SK-N-SH treated with all-trans-retinoic acid at 6 μM for 48 hours (cell line): Measurements from ENCODE around the gene MRFAP1.
"Not testable (repeated sequence)": the region's sequence is repeated elsewhere in the genome, so short reads cannot be mapped to it uniquely, and the experiment has no call there.

Experiments
- ATAC-seq: fragments of 200-7000 bp; cut with Tn5 transposase; 3 replicates; pipeline ENCODE4 v1.9.1; 2020; ENCODE audit warnings: mild to moderate bottlenecking, moderate library complexity
- ARNTL ChIP-seq: fragments of 450-650 bp; formaldehyde crosslinking; IDR thresholded peaks from 2 replicates; pipeline ENCODE4 v1.5.0; 2020; ENCODE audit warnings: low read depth, mild to moderate bottlenecking, moderate library complexity, borderline replicate concordance
- BACH2 ChIP-seq: fragments of 250-450 bp; sonication (Bioruptor Pico); IDR thresholded peaks from 2 replicates; pipeline ENCODE4 v1.9.0; 2021; ENCODE audit warnings: mild to moderate bottlenecking, borderline replicate concordance
- CSDC2 ChIP-seq: fragments of 250-450 bp; sonication (Bioruptor Pico); IDR thresholded peaks from 2 replicates; pipeline ENCODE4 v1.5.0; 2020; ENCODE audit warnings: mild to moderate bottlenecking, moderate library complexity
- ESRRG ChIP-seq: fragments of 250-450 bp; sonication (Bioruptor Pico); IDR thresholded peaks from 2 replicates; pipeline ENCODE4 v1.6.1; 2021; ENCODE audit warnings: mild to moderate bottlenecking
- GLIS3 ChIP-seq: fragments of 250-450 bp; sonication (Bioruptor Pico); IDR thresholded peaks from 2 replicates; pipeline ENCODE4 v1.5.0; 2020; ENCODE audit warnings: mild to moderate bottlenecking, moderate library complexity
- PPARA ChIP-seq: fragments of 250-450 bp; sonication (Bioruptor Pico); IDR thresholded peaks from 2 replicates; pipeline ENCODE4 v1.5.0; 2020; ENCODE audit warnings: mild to moderate bottlenecking, borderline replicate concordance
- RARB ChIP-seq: fragments of 250-450 bp; sonication (Bioruptor Pico); IDR thresholded peaks from 2 replicates; pipeline ENCODE4 v1.8.0; 2021; ENCODE audit warnings: mild to moderate bottlenecking, moderate library complexity
- SNAI2 ChIP-seq: fragments of 250-450 bp; sonication (Bioruptor Pico); IDR thresholded peaks from 2 replicates; pipeline ENCODE4 v1.5.0; 2020; ENCODE audit warnings: mild to moderate bottlenecking, moderate library complexity
- TCF4 ChIP-seq: fragments of 250-450 bp; sonication (Bioruptor Pico); IDR thresholded peaks from 2 replicates; pipeline ENCODE4 v1.8.0; 2021; ENCODE audit warnings: mild to moderate bottlenecking, moderate library complexity, borderline replicate concordance
- TOX ChIP-seq: fragments of 250-450 bp; sonication (Bioruptor Pico); IDR thresholded peaks from 2 replicates; pipeline ENCODE4 v1.8.0; 2021; ENCODE audit warnings: mild to moderate bottlenecking, moderate library complexity, borderline replicate concordance
- ZC3H10 ChIP-seq: fragments of 250-450 bp; sonication (Bioruptor Pico); IDR thresholded peaks from 2 replicates; pipeline ENCODE4 v1.5.1; 2021; ENCODE audit warnings: mild to moderate bottlenecking, moderate library complexity
- ZFP3 ChIP-seq: fragments of 250-450 bp; sonication (Bioruptor Pico); IDR thresholded peaks from 2 replicates; pipeline ENCODE4 v1.5.0; 2020; ENCODE audit warnings: mild to moderate bottlenecking, moderate library complexity
- ZFP30 ChIP-seq: fragments of 450-650 bp; formaldehyde crosslinking; IDR thresholded peaks from 2 replicates; pipeline ENCODE4 v1.5.0; 2022; ENCODE audit warnings: mild to moderate bottlenecking, moderate library complexity
- ZNF565 ChIP-seq: fragments of 450-650 bp; formaldehyde crosslinking; conservative IDR thresholded peaks from 2 replicates; pipeline ENCODE4 v1.5.0; 2020; ENCODE audit warnings: low read depth, mild to moderate bottlenecking, moderate library complexity
- ZNF70 ChIP-seq: fragments of 450-650 bp; formaldehyde crosslinking; IDR thresholded peaks from 2 replicates; pipeline ENCODE4 v1.5.0; 2020; ENCODE audit warnings: mild to moderate bottlenecking, moderate library complexity
- ZNF8 ChIP-seq: fragments of 450-650 bp; formaldehyde crosslinking; IDR thresholded peaks from 2 replicates; pipeline ENCODE4 v1.5.0; 2020; ENCODE audit warnings: mild to moderate bottlenecking, moderate library complexity
- TF ChIP-seq, protein P1 (sequence below): fragments of 250-450 bp; sonication (Bioruptor Pico); IDR thresholded peaks from 2 replicates; pipeline ENCODE4 v1.5.1; 2021; ENCODE audit warnings: mild to moderate bottlenecking, moderate library complexity
- TF ChIP-seq, protein P2 (sequence below): fragments of 250-450 bp; sonication (Bioruptor Pico); IDR thresholded peaks from 2 replicates; pipeline ENCODE4 v1.5.1; 2020; ENCODE audit warnings: low read depth, mild to moderate bottlenecking, moderate library complexity
- TF ChIP-seq, protein P3 (sequence below): fragments of 250-450 bp; sonication (Bioruptor Pico); IDR thresholded peaks from 2 replicates; pipeline ENCODE4 v1.8.0; 2021; ENCODE audit warnings: low read depth, mild to moderate bottlenecking, moderate library complexity, borderline replicate concordance
- TF ChIP-seq, protein P4 (sequence below): fragments of 250-450 bp; sonication (Bioruptor Pico); IDR thresholded peaks from 2 replicates; pipeline ENCODE4 v1.8.0; 2020; ENCODE audit warnings: mild to moderate bottlenecking, moderate library complexity, borderline replicate concordance

MRFAP1 gene

DNA sequence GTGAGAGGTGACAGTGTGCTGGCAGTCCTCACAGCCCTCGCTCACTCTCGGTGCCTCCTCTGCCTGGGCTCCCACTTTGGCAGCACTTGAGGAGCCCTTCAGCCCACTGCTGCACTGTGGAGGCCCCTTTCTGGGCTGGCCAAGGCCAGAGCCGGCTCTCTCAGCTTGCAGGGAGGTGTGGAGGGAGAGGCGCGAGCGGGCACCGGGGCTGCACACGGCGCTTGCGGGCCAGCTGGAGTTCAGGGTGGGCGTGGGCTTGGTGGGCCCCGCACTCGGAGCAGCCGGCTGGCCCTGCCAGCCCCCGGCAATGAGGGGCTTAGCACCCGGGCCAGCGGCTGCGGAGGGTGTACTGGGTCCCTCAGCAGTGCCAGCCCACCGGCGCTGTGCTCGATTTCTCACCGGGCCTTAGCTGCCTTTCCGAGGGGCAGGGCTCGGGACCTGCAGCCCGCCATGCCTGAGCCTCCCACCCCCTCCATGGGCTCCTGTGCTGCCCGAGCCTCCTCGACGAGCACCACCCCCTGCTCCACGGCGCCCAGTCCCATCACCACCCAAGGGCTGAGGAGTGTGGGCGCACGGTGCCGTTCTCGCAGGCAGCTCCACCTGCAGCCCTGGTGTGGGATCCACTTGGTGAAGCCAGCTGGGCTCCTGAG, 32.2 kb downstream of the MRFAP1 start:
- not testable (repeated sequence) for ATAC-seq

DNA sequence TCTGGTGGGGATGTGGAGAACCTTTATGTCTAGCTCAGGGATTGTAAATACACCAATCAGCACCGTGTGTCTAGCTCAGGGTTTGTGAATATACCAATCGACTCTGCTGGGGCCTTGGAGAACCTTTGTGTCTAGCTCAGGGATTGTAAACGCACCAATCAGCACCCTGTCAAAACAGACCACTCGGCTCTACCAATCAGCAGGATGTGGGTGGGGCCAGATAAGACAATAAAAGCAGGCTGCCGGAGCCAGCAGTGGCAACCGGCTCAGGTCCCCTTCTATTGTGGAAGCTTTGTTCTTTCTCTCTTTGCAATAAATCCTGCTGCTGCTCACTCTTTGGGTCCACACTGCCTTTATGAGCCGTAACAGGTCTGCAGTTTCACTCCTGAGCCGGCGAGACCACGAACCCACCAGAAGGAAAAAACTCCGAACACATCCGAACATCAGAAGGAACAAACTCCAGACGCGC, 32.7 kb downstream of the MRFAP1 start:
- ATAC-seq: peak; percentile 55

DNA sequence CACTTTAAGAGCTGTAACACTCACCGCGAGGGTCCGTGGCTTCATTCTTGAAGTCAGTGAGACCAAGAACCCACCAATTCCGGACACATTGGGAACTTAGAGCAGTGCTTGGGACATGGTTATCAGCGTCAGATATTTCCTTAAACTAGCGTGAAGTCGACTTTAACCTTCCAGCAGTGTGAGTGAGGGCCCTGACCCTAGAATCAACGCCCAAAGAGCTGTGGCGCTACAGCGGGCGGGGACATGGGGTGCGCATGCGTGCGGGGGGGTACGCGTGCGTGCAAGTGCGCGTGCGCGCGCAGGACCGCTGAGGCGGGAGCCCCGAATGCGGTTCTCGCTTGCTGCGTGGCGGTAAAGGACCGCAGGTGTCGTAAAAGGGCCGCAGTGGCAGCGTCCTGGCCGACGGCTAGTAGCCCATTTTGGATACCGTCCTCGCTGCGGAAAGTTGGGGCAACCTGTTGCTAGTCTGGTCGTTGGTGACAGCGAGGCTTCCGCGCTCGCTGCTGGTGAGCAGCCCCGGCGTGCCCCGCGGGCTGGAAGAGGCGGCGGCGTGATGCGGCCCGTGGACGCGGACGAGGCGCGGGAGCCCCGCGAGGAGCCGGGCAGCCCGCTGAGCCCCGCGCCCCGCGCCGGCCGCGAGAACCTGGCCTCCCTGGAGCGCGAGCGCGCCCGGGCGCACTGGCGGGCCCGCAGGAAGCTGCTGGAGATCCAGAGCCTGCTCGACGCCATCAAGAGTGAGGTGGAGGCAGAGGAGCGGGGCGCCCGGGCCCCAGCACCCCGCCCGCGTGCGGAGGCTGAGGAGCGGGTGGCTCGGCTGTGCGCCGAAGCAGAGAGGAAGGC, 33.4 kb downstream of the MRFAP1 start:
- ATAC-seq: peak; percentile 89
- TF ChIP-seq ZC3H10 (CRISPR knock-in tag) (no peak), ZNF8 (CRISPR knock-in tag) (no peak), CSDC2 (CRISPR knock-in tag) (no peak)
- TF ChIP-seq, protein P1, sequence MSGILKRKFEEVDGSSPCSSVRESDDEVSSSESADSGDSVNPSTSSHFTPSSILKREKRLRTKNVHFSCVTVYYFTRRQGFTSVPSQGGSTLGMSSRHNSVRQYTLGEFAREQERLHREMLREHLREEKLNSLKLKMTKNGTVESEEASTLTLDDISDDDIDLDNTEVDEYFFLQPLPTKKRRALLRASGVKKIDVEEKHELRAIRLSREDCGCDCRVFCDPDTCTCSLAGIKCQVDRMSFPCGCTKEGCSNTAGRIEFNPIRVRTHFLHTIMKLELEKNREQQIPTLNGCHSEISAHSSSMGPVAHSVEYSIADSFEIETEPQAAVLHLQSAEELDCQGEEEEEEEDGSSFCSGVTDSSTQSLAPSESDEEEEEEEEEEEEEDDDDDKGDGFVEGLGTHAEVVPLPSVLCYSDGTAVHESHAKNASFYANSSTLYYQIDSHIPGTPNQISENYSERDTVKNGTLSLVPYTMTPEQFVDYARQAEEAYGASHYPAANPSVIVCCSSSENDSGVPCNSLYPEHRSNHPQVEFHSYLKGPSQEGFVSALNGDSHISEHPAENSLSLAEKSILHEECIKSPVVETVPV: no peak

DNA sequence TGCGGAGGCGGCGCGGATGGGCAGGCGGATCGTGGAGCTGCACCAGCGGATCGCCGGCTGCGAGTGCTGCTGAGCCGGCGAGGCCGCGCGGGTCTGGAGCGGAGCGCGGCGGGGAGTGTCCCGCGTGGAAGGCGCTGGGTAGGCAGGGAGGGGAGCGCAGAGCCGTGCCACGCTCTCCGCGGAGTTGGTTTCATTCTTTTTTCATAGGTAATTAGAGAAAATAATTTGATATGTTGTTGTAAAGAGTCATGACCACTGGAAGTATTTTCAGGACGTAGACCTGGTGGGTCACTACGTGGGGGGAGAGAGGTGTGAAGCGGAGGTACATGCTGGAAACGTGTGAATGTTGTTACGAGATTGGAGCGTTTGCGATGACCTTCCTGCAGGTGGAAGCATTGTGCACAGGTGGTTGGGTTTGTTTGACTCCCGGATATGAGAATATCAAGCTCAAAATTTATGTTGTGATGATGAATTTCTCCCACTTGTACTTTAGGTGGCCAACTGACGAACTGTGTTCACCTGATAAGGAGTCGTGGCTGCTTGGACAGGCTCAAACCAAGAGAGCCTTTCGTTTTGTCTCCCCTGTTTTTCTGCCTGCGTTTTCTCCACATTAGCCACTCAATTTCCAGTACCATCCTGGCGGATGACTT, 34.1 kb downstream of the MRFAP1 start:
- ATAC-seq: peak; percentile 26
- TF ChIP-seq TCF4 (CRISPR knock-in tag) (no peak), BACH2 (no peak), ZNF8 (CRISPR knock-in tag) (no peak), TOX (CRISPR knock-in tag) (no peak), CSDC2 (CRISPR knock-in tag) (no peak), ZFP3 (no peak), PPARA (no peak), ZNF70 (no peak)
- TF ChIP-seq, protein P2, sequence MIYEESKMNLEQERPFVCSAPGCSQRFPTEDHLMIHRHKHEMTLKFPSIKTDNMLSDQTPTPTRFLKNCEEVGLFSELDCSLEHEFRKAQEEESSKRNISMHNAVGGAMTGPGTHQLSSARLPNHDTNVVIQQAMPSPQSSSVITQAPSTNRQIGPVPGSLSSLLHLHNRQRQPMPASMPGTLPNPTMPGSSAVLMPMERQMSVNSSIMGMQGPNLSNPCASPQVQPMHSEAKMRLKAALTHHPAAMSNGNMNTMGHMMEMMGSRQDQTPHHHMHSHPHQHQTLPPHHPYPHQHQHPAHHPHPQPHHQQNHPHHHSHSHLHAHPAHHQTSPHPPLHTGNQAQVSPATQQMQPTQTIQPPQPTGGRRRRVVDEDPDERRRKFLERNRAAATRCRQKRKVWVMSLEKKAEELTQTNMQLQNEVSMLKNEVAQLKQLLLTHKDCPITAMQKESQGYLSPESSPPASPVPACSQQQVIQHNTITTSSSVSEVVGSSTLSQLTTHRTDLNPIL (CRISPR knock-in tag): no peak

DNA sequence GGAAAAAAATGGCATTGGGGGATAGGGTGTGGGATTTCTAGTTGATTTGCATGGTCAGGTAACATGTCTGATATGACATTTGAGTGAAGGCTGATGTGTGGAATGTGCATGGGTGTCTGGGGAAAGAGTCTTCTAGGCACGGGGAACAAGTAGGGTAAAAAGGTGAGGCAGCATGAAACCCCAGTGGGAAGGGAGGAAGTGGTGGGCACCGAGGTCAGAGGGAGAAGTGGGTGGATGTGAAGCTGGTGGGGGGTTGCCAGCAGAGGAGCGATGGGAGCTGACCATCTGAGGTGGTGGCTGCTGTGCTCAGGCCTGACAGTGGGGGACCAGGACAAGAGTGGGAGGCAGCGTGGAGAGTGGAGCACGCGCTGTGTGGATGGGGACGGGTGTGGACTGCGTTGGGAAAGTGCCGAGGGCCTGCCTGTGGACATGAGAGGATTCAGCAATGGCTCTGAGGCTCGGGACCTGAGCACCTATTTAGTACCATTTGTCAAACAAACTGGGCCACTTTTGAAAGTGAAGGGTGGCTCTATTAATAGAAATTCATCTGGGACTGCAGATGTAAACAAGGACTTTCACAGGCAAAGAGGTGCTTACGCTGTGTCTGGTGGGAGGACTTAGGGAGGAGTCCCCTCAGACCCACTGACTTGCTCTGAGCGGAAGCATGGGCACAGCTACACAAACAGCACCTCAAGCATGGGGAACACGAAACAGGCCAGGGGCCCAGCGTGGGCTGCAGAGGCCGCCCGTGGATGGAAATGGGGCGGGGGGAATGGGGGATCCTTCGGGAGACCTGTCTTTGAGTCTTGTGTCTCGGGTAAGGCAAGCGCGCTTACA, 36.5 kb downstream of the MRFAP1 start:
- ATAC-seq: no peak
- no peak for TF ChIP-seq ARNTL (CRISPR knock-in tag)
- TF ChIP-seq ZNF70: no peak
- TF ChIP-seq, protein P3, sequence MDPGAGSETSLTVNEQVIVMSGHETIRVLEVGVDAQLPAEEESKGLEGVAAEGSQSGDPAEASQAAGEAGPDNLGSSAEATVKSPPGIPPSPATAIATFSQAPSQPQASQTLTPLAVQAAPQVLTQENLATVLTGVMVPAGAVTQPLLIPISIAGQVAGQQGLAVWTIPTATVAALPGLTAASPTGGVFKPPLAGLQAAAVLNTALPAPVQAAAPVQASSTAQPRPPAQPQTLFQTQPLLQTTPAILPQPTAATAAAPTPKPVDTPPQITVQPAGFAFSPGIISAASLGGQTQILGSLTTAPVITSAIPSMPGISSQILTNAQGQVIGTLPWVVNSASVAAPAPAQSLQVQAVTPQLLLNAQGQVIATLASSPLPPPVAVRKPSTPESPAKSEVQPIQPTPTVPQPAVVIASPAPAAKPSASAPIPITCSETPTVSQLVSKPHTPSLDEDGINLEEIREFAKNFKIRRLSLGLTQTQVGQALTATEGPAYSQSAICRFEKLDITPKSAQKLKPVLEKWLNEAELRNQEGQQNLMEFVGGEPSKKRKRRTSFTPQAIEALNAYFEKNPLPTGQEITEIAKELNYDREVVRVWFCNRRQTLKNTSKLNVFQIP (CRISPR knock-in tag): no peak
- TF ChIP-seq ZFP3: no peak
- no peak for TF ChIP-seq GLIS3
- no peak for TF ChIP-seq SNAI2
- TF ChIP-seq, protein P2 (CRISPR knock-in tag): no peak
- no peak for TF ChIP-seq ZFP30
- no peak for TF ChIP-seq ZNF8 (CRISPR knock-in tag)
- no peak for TF ChIP-seq ESRRG (CRISPR knock-in tag)
- no peak for TF ChIP-seq RARB (CRISPR knock-in tag)
- no peak for TF ChIP-seq ZNF565 (CRISPR knock-in tag)
- TF ChIP-seq, protein P1: no peak
- TF ChIP-seq, protein P4, sequence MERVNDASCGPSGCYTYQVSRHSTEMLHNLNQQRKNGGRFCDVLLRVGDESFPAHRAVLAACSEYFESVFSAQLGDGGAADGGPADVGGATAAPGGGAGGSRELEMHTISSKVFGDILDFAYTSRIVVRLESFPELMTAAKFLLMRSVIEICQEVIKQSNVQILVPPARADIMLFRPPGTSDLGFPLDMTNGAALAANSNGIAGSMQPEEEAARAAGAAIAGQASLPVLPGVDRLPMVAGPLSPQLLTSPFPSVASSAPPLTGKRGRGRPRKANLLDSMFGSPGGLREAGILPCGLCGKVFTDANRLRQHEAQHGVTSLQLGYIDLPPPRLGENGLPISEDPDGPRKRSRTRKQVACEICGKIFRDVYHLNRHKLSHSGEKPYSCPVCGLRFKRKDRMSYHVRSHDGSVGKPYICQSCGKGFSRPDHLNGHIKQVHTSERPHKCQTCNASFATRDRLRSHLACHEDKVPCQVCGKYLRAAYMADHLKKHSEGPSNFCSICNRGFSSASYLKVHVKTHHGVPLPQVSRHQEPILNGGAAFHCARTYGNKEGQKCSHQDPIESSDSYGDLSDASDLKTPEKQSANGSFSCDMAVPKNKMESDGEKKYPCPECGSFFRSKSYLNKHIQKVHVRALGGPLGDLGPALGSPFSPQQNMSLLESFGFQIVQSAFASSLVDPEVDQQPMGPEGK: no peak
- no peak for TF ChIP-seq TOX (CRISPR knock-in tag)
